GM12865 (cell line): ENCODE data around the gene CASR.

Experiments
- DNase-seq: peaks from one replicate; pipeline ENCODE4 v3.0.0; 2010; ENCODE audit warnings: low read depth
- H3K4me3 ChIP-seq: 2 replicates; pipeline ENCODE4 v1.5.1; 2011; ENCODE audit warnings: mild to moderate bottlenecking, low read depth, low read length, control low read depth
- TF ChIP-seq, protein P1 (sequence below): IDR thresholded peaks from 2 replicates; pipeline ENCODE4 v1.5.1; 2011; ENCODE audit warnings: low read length, control low read depth, low read depth, inconsistent platforms; ENCODE audit not compliant: insufficient read depth; ENCODE audit errors: missing control alignments

The CASR gene

DNA sequence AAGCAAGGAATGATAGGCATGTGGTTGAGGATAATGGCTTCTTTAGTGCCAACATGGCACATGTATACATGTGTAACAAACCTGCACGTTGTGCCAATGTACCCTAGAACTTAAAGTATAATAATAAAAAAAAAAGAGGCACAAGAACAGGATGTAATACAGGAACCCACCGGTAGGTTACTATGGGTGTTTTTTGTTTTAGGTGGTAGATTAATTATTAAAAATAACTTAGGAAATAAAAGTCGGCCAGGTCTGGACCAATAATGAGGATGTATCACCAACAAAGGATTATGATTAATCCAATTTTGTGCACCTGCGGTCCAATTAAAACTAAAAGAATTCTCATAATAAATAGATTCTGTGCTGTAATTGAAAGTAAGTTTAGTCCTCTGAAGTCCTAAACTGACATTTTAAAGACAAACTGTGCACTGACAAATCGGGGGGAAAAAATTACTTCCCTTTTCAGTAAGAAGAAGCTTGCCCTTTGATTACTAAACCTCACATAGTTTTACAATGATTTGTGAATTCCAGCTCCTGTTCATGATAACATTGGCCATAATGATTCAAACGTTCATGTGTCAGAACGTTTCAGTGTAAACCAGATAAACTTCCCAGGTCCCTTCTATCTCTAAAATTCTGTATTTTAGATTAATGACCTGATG lies 62.2 kb downstream of the CASR start:
- TF ChIP-seq, protein P1, sequence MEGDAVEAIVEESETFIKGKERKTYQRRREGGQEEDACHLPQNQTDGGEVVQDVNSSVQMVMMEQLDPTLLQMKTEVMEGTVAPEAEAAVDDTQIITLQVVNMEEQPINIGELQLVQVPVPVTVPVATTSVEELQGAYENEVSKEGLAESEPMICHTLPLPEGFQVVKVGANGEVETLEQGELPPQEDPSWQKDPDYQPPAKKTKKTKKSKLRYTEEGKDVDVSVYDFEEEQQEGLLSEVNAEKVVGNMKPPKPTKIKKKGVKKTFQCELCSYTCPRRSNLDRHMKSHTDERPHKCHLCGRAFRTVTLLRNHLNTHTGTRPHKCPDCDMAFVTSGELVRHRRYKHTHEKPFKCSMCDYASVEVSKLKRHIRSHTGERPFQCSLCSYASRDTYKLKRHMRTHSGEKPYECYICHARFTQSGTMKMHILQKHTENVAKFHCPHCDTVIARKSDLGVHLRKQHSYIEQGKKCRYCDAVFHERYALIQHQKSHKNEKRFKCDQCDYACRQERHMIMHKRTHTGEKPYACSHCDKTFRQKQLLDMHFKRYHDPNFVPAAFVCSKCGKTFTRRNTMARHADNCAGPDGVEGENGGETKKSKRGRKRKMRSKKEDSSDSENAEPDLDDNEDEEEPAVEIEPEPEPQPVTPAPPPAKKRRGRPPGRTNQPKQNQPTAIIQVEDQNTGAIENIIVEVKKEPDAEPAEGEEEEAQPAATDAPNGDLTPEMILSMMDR: no peak
- H3K4me3 ChIP-seq: peak overlapping the region; percentile 66
- DNase-seq: peak; percentile 63

DNA sequence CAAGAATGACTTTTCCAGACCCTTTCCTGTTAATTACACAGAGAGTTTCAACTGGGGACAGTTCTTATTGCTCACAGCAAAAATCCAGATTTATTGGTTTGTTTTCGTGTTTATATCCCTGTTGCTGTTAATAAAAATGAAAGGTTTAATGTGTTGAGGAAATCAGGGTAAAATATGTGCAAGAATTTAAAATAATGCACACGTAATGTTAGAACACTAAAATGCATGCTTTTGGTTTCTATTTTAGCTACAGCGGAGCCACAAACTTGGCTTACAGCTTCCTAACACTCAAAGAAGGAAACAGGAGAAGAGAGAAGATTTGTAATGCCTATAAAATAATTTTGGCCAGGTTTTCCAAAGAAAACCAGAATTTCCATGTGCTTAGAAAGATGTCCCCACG lies 62.7 kb downstream of the CASR start:
- TF ChIP-seq, protein P1: no peak
- peak overlapping the region; percentile 66 for H3K4me3 ChIP-seq
- DNase-seq: peak; percentile 41

DNA sequence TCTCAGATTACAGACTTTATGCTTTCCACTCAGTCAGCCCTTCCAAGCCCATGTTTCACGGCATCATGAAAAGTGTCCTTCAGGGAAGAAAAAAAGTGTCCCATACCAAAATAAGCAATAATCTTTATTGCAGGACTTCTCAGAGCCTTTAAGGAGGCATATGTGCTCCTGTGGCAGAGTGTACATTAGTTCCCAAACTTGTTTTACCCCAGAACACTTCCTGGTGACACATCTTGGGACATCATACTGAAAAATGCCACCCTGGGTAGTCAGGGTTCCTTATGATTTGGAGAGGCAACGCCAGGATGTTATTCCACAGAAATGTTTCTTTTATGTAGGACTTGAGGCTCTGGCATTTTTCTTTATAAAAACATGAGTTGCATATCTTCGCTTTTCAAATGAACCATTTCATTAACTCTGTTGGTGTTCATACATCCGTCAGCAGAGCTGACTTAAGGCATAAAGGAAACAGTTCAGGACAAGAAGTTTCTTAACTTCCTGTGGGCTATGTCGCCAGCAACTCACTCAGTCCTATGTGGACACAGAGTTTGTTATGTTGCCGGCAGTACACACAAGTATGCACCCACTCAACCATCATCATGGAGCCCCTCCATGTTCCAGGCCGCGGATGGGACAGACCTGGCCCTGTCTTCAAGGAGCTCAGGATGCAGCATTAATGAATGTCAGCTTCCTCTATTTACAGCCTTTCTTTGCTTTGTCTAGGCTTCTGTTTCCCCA lies 63.8 kb downstream of the CASR start:
- TF ChIP-seq, protein P1: no peak
- no peak overlapping the region for H3K4me3 ChIP-seq
- no peak for DNase-seq

DNA sequence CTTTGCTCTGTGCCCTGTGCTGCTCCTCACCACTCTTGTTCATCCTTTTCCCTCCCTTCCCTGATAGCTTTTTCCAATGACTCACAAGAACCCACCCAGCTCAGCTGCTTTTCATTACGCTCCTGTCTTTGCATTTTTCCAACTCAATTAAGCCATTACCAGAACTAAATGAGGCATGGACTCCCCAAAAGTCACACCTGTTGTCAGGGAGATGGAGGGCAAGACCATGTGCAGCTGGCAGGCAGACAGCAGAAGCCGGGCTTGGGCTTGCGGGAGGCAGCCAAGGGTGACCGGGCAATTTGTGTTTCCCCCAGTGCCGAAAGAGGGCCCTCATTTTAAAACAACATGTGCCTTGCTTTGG lies 64.3 kb downstream of the CASR start:
- TF ChIP-seq, protein P1: no peak
- H3K4me3 ChIP-seq: no peak overlapping the region
- DNase-seq: peak; percentile 67

DNA sequence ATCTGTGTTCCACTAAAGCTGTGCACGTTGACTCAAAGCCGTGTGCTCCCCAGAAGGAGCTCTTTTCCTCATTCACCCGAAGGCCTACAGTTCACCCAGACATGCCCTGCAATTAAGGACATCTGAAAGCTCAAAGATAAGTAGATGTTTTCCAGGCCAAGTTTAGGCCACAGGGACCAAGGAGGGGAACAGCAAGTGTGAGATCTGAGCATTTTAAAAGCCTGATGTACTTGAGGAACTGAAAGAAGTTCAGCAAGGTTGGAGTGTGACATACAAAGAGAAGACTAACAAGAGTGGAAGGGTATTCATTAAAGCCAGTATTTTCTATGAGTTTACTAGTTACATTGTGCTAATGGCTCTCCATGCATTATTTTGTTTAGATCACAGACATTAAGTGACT lies 68.0 kb downstream of the CASR start:
- no peak for DNase-seq
- TF ChIP-seq, protein P1: no peak
- no peak overlapping the region for H3K4me3 ChIP-seq

DNA sequence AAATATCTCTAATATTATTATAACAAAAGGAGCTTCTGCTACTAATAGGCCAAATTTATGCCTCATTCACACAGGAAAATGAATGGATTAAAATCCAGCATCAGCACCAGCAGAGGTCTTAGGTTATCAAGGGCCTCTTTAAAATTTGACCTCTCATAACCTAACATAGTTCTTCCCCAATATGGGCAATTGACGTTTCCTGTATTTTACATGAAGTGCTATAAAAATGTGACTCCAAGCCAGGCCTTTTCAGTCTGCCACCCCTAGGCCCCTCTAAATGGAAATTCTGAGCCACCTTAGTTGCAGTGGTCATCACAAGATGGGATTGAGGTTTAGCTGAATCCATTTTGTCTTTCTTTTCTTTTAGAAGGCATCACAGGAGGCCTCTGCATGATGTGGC lies 70.1 kb downstream of the CASR start:
- TF ChIP-seq, protein P1: no peak
- H3K4me3 ChIP-seq: no peak overlapping the region
- DNase-seq: no peak
